Measurements from ENCODE around the gene ZGPAT. TPM values are rescaled to one million over a fixed set of nuclear protein-coding genes. Genes with fewer than 3 reads are reported as not detected.

The ZGPAT gene
- total and polyA plus RNA-seq, 7 donors, result 18.5 to 44.9 (median 22.5) TPM

- peak; percentile 64 for DNase-seq
- H3K4me3 ChIP-seq, result no peak overlapping the region
- H3K4me1 ChIP-seq, result peaks cover 0 to 43% (median 37%) of the 10 kb centered on the region in 4 donors
- no peak for TF ChIP-seq CTCF (IDR thresholded peaks at IDR 0.05)
- TF ChIP-seq POLR2AphosphoS5 (IDR thresholded peaks at IDR 0.05), result peak in 1 of 4 donors; percentile 25
- no peaks in the 10 kb centered on the region for H3K9me3 ChIP-seq
- peaks cover 0 to 35% (median 8%) of the 10 kb centered on the region in 4 donors for H3K36me3 ChIP-seq
- WGBS, 2 donors, result 84% methylated on average over 24 of the region's 24 CpGs
- intact Hi-C loops (cut with DNase I), result no loop called here
- peak overlapping the region in 3 of 4 donors; percentile 56 to 69 (median 57) for H3K27ac ChIP-seq
- H3K27me3 ChIP-seq, result no peaks in the 10 kb centered on the region
Observed at GRCh38 chr20:63699466-63700198, 8.2 kb upstream of the ZGPAT start.

GRCh38 chr20:63700199-63701050 is 7.4 kb upstream of the ZGPAT start:
- DNase-seq, result peak; percentile 66
- Histone ChIP-seq H3K27ac (peak overlapping the region in 3 of 4 donors; percentile 56 to 69 (median 57)), H3K27me3 (no peaks in the 10 kb centered on the region), H3K36me3 (peaks cover 0 to 35% (median 4%) of the 10 kb centered on the region in 4 donors), H3K4me1 (peaks cover 0 to 43% (median 37%) of the 10 kb centered on the region in 4 donors), H3K9me3 (no peaks in the 10 kb centered on the region), H3K4me3 (no peak overlapping the region)
- intact Hi-C loops (cut with DNase I), result no loop called here
- TF ChIP-seq POLR2AphosphoS5 (IDR thresholded peaks at IDR 0.05) (peak in 2 of 4 donors; percentile 2 to 26), CTCF (IDR thresholded peaks at IDR 0.05) (no peak)
- WGBS, 2 donors, result 92% methylated on average over 43 of the region's 43 CpGs

GRCh38 chr20:63701051-63701328 is 6.8 kb upstream of the ZGPAT start:
- peaks cover 0 to 37% (median 6%) of the 10 kb centered on the region in 4 donors for H3K36me3 ChIP-seq

GRCh38 chr20:63701329-63702035 is 6.4 kb upstream of the ZGPAT start:
- no peaks in the 10 kb centered on the region for H3K9me3 ChIP-seq
- WGBS, 2 donors, result 80 to 85% methylated on average over 14 of the region's 14 CpGs
- H3K4me1 ChIP-seq, result peaks cover 0 to 41% (median 37%) of the 10 kb centered on the region in 4 donors
- peaks cover 0 to 42% (median 10%) of the 10 kb centered on the region in 4 donors for H3K36me3 ChIP-seq
- intact Hi-C loops (cut with DNase I), result no loop called here
- no peaks in the 10 kb centered on the region for H3K27me3 ChIP-seq
- TF ChIP-seq EP300 (IDR thresholded peaks at IDR 0.05), result no peak
- H3K27ac ChIP-seq, result no peak overlapping the region
- no peak overlapping the region for H3K4me3 ChIP-seq
- peak; percentile 64 for DNase-seq

More at GRCh38 chr20:63701051-63701328, 6.8 kb upstream of the ZGPAT start:
- Histone ChIP-seq H3K27ac (no peak overlapping the region), H3K4me1 (peaks cover 0 to 41% (median 37%) of the 10 kb centered on the region in 4 donors), H3K27me3 (no peaks in the 10 kb centered on the region), H3K9me3 (no peaks in the 10 kb centered on the region), H3K4me3 (no peak overlapping the region)
- no peak for DNase-seq
- TF ChIP-seq EP300 (IDR thresholded peaks at IDR 0.05), result no peak
- intact Hi-C loops (cut with DNase I), result no loop called here
- WGBS, 2 donors, result 90 to 91% methylated on average over 5 of the region's 5 CpGs

- Histone ChIP-seq H3K27me3 (no peaks in the 10 kb centered on the region), H3K9me3 (no peaks in the 10 kb centered on the region), H3K4me3 (no peak overlapping the region), H3K4me1 (peaks cover 0 to 41% (median 36%) of the 10 kb centered on the region in 4 donors), H3K27ac (no peak overlapping the region), H3K36me3 (peaks cover 0 to 44% (median 11%) of the 10 kb centered on the region in 4 donors)
- WGBS, 2 donors, result 90 to 91% methylated on average over 16 of the region's 16 CpGs
- TF ChIP-seq POLR2AphosphoS5 (IDR thresholded peaks at IDR 0.05) (no peak), CTCF (IDR thresholded peaks at IDR 0.05) (no peak), EP300 (IDR thresholded peaks at IDR 0.05) (no peak), POLR2A (IDR thresholded peaks at IDR 0.05) (no peak)
- DNase-seq, result no peak
- intact Hi-C loops (cut with DNase I), result no loop called here
Observed at GRCh38 chr20:63702036-63702665, 5.7 kb upstream of the ZGPAT start.
